SJSA1 (cell line): ENCODE measurements around the gene CHPT1. TPM values are rescaled to one million over a fixed set of nuclear protein-coding genes. Genes with fewer than 3 reads are reported as not detected.

Experiments used
- DNase-seq, 2 experiments: peaks; one replicate each; pipeline ENCODE4 v3.0.0-alpha.2; 2015 to 2020; ENCODE audit warnings: low spot score in 2 of 2, low read depth in 1 of 2
- H3K27ac ChIP-seq: fragments of 250-450 bp; sonication (Bioruptor Pico); 2 replicates; pipeline ENCODE4 v1.5.1; 2020; ENCODE audit warnings: mild to moderate bottlenecking, moderate library complexity
- H3K27me3 ChIP-seq: fragments of 250-450 bp; sonication (Bioruptor Pico); replicated peaks from 2 replicates; pipeline ENCODE4 v1.5.1; 2020; ENCODE audit warnings: mild to moderate bottlenecking, moderate library complexity
- H3K36me3 ChIP-seq: fragments of 250-450 bp; sonication (Bioruptor Pico); 2 replicates; pipeline ENCODE4 v1.5.1; 2020; ENCODE audit warnings: mild to moderate bottlenecking
- H3K4me1 ChIP-seq: fragments of 250-450 bp; sonication (Bioruptor Pico); replicated peaks from 2 replicates; pipeline ENCODE4 v1.6.1; 2021; ENCODE audit warnings: mild to moderate bottlenecking
- H3K4me3 ChIP-seq: fragments of 250-450 bp; sonication (Bioruptor Pico); 2 replicates; pipeline ENCODE4 v1.5.1; 2020; ENCODE audit warnings: mild to moderate bottlenecking
- H3K9me3 ChIP-seq: fragments of 250-450 bp; sonication (Bioruptor Pico); replicated peaks from 2 replicates; pipeline ENCODE4 v1.5.1; 2020; ENCODE audit warnings: mild to moderate bottlenecking
- total RNA-seq: library from RNA; depleted of rRNA; stranded (reverse); fragments of >200 nt; shearing (Covaris generic); gene quantifications from 2 replicates; pipeline ENCODE4 v1.2.3, GENCODE V29; 2014

Gene CHPT1
- total RNA-seq, 1 experiment from 2014 or later: 44.8 TPM

GRCh38 chr12:101694986-101695385 is 2.5 kb upstream of the CHPT1 start:
- H3K27me3 ChIP-seq: no peaks in the 10 kb centered on the region
- no peak overlapping the region for H3K27ac ChIP-seq
- H3K4me3 ChIP-seq: no peak overlapping the region
- H3K36me3 ChIP-seq: no peaks in the 10 kb centered on the region; the same call in 1 of the 2 replicates
- no peaks in the 10 kb centered on the region for H3K4me1 ChIP-seq
- no peaks in the 10 kb centered on the region for H3K9me3 ChIP-seq
- DNase-seq: no peak

GRCh38 chr12:101695706-101696105 is 1.7 kb upstream of the CHPT1 start:
- no peak for DNase-seq
- Histone ChIP-seq H3K4me3 (no peak overlapping the region), H3K36me3 (no peaks in the 10 kb centered on the region; the same call in 1 of the 2 replicates), H3K4me1 (no peaks in the 10 kb centered on the region), H3K9me3 (no peaks in the 10 kb centered on the region), H3K27ac (no peak overlapping the region), H3K27me3 (no peaks in the 10 kb centered on the region)

GRCh38 chr12:101696251-101697196 is 916 bp upstream of the CHPT1 start:
- no peak for DNase-seq
- Histone ChIP-seq H3K27me3 (no peaks in the 10 kb centered on the region), H3K9me3 (no peaks in the 10 kb centered on the region), H3K4me1 (no peaks in the 10 kb centered on the region), H3K36me3 (no peaks in the 10 kb centered on the region; the same call in 1 of the 2 replicates), H3K4me3 (peak overlapping the region; percentile 92), H3K27ac (no peak overlapping the region)

GRCh38 chr12:101697930-101698799 is 725 bp downstream of the CHPT1 start:
- peak overlapping the region; percentile 36 for H3K27ac ChIP-seq
- H3K36me3 ChIP-seq: no peaks in the 10 kb centered on the region; the same call in 1 of the 2 replicates
- H3K4me3 ChIP-seq: peak overlapping the region; percentile 92
- DNase-seq: peak; percentile 41 to 50
- H3K4me1 ChIP-seq: no peaks in the 10 kb centered on the region
- H3K27me3 ChIP-seq: no peaks in the 10 kb centered on the region
- no peaks in the 10 kb centered on the region for H3K9me3 ChIP-seq

- DNase-seq: no peak
- Histone ChIP-seq H3K36me3 (no peaks in the 10 kb centered on the region; the same call in 1 of the 2 replicates), H3K27ac (no peak overlapping the region)
Measured at GRCh38 chr12:101698800-101699347, 1.4 kb downstream of the CHPT1 start.

GRCh38 chr12:101700299-101700820 is 2.9 kb downstream of the CHPT1 start:
- Histone ChIP-seq H3K27ac (no peak overlapping the region), H3K4me1 (no peaks in the 10 kb centered on the region), H3K36me3 (no peaks in the 10 kb centered on the region; the same call in 1 of the 2 replicates), H3K27me3 (no peaks in the 10 kb centered on the region), H3K9me3 (no peaks in the 10 kb centered on the region), H3K4me3 (no peak overlapping the region)
- DNase-seq: no peak

More at GRCh38 chr12:101698800-101699347, 1.4 kb downstream of the CHPT1 start:
- peak overlapping the region; percentile 92 for H3K4me3 ChIP-seq
- H3K9me3 ChIP-seq: no peaks in the 10 kb centered on the region
- H3K4me1 ChIP-seq: no peaks in the 10 kb centered on the region
- H3K27me3 ChIP-seq: no peaks in the 10 kb centered on the region

GRCh38 chr12:101703487-101703886 is 6.0 kb downstream of the CHPT1 start:
- no peak overlapping the region for H3K27ac ChIP-seq
- H3K27me3 ChIP-seq: no peaks in the 10 kb centered on the region
- H3K9me3 ChIP-seq: no peaks in the 10 kb centered on the region
- H3K4me3 ChIP-seq: no peak overlapping the region
- DNase-seq: no peak
- no peaks in the 10 kb centered on the region for H3K36me3 ChIP-seq
- H3K4me1 ChIP-seq: no peaks in the 10 kb centered on the region

- no peaks in the 10 kb centered on the region for H3K27me3 ChIP-seq
- H3K4me3 ChIP-seq: no peak overlapping the region
- H3K4me1 ChIP-seq: no peaks in the 10 kb centered on the region
- no peak overlapping the region for H3K27ac ChIP-seq
- no peak for DNase-seq
- no peaks in the 10 kb centered on the region for H3K9me3 ChIP-seq
- H3K36me3 ChIP-seq: no peaks in the 10 kb centered on the region
Measured at GRCh38 chr12:101706403-101706802, 9.0 kb downstream of the CHPT1 start.

GRCh38 chr12:101707131-101707782 is 9.8 kb downstream of the CHPT1 start:
- H3K4me3 ChIP-seq: no peak overlapping the region
- H3K36me3 ChIP-seq: no peaks in the 10 kb centered on the region
- H3K27ac ChIP-seq: no peak overlapping the region
- DNase-seq: no peak
- no peaks in the 10 kb centered on the region for H3K4me1 ChIP-seq
- no peaks in the 10 kb centered on the region for H3K9me3 ChIP-seq
- no peaks in the 10 kb centered on the region for H3K27me3 ChIP-seq

GRCh38 chr12:101710288-101710687 is 12.8 kb downstream of the CHPT1 start:
- no peaks in the 10 kb centered on the region for H3K9me3 ChIP-seq
- no peaks in the 10 kb centered on the region for H3K4me1 ChIP-seq
- DNase-seq: no peak
- no peak overlapping the region for H3K4me3 ChIP-seq
- no peaks in the 10 kb centered on the region for H3K27me3 ChIP-seq
- H3K36me3 ChIP-seq: no peaks in the 10 kb centered on the region
- H3K27ac ChIP-seq: no peak overlapping the region

GRCh38 chr12:101713059-101713682 is 15.7 kb downstream of the CHPT1 start:
- H3K4me3 ChIP-seq: no peak overlapping the region
- H3K9me3 ChIP-seq: no peaks in the 10 kb centered on the region
- no peaks in the 10 kb centered on the region for H3K36me3 ChIP-seq
- H3K27ac ChIP-seq: no peak overlapping the region
- H3K4me1 ChIP-seq: no peaks in the 10 kb centered on the region
- H3K27me3 ChIP-seq: no peaks in the 10 kb centered on the region
- no peak for DNase-seq

- DNase-seq: no peak
- no peaks in the 10 kb centered on the region for H3K4me1 ChIP-seq
Measured at GRCh38 chr12:101713930-101714329, 16.5 kb downstream of the CHPT1 start.

More at GRCh38 chr12:101713930-101714329, 16.5 kb downstream of the CHPT1 start:
- Histone ChIP-seq H3K27ac (no peak overlapping the region), H3K27me3 (no peaks in the 10 kb centered on the region), H3K4me3 (no peak overlapping the region), H3K9me3 (no peaks in the 10 kb centered on the region), H3K36me3 (no peaks in the 10 kb centered on the region)
